HK-2 (cell line): ENCODE results near the gene LSMEM2.
"Not testable (repeated sequence)": the region's sequence is repeated elsewhere in the genome, so short reads cannot be mapped to it uniquely, and the experiment has no call there.

Source experiments
- DNase-seq: peaks from one replicate; pipeline ENCODE4 v3.0.0-alpha.2; 2018; ENCODE audit not compliant: unreplicated experiment

Gene LSMEM2

DNA sequence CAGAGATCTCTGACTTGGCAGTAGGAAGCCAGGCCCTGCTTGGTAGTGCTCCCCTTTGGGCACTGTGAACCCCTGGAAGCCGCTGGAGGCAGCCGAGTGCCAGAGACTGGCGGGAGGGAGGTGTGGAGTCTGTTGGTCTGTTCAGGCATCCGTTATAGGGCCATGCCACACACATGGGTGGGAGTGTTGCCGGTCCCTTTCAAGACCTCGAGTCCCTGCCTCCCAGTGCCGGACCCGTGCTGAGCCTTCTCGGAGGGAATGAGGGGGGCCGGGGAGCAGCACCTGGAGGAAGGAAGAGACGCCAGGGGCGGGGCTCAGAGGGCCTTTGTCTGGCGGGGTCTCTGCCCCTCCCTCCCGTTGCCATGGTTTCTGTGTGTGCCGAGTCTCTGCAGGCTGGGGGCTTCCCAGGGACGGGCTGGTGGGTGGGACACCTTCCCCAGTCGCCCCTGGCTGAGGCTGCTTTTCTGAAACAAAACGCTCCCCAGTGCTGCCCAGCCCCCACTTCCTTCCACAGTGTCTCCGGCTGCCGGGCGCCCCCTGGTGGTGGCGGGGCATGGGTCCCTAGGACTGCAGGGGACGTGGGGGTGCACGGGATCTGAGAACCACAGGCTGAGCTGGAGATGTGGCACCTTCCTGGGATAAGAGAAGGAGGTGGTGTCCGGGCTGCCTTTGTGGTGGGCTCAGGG lies 32.9 kb upstream of the LSMEM2 start:
- DNase-seq: peak; percentile 90

DNA sequence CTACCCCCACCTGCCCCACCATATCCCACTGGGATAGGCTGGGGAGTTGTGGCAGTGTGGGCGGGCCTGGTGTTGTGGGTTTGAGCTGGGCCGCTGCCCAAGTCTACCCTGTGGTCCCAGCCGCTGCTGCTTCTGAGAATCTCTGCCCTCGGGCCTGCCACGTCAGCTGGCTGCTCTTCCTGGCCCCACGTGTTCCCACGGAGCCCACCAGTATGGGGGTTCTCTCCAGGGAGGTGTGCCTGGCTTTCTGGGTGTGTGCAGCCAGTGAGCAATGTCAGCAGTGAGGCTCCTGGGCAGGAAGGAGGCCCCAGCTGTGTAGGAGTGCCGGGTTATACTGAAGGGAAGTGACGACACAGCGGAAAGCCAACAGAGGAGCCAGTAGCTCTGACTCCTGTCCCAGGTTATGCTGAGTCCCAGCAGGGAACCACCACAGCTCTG lies 32.4 kb upstream of the LSMEM2 start:
- peak; percentile 78 for DNase-seq

DNA sequence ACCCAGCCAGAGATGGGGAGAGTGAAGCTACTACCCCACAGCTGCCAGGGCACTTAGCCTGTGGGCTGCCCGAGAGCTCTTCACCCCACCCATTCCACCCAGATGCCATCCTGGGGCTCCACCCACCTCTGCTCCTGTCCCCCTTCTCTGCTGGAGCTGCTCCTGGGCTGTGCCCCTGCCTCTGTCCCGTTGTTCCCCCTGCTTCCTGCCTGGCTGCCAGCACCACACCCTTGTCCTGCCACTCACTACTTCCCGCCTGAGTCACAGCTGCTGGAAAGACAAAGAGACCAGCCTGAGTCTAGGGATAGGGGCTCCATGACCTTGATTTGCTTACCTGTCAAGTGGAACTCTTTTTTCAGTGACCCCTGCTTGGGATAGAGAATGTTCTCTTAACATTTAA lies 30.5 kb upstream of the LSMEM2 start:
- DNase-seq: no peak

DNA sequence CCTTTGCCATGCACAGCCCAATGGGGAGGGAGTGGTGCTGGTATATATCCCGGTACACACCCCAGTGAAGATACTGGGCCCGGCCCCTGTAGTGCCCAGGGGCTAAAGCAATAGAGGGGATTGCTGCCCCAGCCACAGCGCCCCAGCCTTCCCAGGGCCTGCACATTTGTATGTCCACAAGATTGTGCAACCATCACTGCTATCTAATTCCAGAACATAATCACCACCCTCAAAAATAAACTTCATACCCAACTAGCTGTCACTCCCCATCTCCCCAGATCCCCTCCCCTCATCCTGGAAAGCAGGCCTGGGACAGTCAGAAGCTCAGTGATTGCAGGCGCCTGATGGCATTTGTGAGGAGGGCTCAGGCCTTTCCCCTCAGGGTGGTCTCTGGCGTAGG lies 29.4 kb upstream of the LSMEM2 start:
- no peak for DNase-seq

DNA sequence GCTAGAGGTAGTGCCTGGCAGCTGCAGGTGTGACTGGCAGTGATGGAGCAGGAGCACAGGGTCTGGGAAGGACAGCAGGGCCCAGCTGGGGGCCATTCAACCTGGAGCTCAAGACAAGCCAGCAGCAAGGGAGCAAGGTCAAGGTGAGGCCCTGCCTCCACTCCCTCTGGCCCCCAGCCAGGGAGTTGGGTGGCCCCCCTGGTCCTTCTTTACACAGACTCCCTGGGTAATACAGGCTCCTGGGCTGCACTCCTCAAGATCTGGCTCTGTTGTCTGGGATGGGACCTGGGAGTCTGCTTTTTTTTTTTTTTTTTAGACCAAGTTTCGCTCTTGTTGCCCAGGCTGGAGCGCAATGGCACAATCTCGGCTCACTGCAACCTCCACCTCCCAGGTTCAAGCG lies 28.4 kb upstream of the LSMEM2 start:
- DNase-seq: no peak

DNA sequence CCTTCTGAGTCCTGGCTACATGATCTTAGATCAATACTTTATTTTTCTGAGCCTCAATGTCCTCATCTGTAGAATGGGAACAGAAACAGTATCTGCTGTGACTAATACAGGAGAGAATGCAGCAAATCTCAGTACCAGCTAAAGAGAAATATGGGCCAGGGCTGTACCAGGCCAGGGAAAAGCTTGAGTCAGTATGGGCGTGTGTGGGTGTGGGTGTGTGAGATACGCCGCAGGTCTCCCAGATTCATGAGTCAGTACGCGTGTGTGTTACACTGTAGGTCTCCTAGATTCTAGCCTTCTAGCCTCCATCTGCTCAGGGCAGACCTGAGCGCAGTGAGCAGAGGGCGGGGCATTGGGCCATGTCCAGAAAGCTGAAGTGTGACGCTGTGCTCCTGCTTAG lies 27.7 kb upstream of the LSMEM2 start:
- DNase-seq: no peak

DNA sequence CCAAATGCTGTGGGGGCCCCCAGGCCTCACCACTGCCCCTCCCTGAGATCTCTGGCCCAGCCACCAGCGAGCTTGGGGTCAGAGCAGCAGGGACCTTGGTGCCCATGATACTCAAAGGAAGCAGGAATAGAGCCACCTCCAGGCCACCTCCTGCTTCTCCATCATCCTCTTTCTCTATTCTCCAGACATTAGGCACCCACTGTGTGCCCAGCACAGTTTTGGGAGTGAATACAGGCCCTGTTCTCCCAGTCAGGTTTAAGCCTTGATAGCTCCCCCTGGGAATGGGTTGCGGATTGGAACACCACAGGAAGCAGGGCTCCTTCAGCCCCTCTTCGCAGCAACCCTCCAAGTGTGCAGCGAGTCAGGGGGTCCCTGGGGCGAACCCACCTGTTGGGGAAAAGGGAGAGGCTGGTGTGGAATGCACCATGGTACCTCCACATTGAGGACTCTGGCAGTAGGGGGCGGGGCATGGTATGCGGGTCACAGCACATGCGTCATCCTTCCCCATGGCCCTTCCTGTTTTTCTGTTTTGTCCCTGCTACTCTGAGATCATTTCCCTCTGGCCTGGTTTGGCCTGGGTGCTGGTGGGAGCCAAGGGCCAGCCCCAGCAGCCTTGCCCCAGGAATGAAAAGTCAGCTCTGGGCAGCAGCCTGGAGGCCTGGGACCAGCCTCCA lies 24.2 kb upstream of the LSMEM2 start:
- no peak for DNase-seq

DNA sequence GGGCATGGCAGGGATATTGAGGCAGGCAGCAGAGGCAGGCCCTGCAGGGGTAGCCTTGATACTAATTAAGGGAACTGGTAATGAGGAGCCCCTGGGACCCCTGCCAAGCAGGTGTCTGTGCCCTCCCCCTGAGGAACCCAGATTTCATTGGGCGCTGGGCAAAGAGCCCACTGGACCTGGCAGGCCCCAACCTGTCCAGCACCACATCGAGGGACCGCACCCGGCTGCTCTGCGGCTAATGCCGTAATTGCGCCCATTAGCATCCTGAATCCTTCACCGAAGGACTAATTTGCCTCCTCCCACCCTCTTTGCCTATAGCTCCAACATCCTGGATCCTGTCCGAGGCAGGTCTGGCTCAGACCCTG lies 23.7 kb upstream of the LSMEM2 start:
- no peak for DNase-seq

DNA sequence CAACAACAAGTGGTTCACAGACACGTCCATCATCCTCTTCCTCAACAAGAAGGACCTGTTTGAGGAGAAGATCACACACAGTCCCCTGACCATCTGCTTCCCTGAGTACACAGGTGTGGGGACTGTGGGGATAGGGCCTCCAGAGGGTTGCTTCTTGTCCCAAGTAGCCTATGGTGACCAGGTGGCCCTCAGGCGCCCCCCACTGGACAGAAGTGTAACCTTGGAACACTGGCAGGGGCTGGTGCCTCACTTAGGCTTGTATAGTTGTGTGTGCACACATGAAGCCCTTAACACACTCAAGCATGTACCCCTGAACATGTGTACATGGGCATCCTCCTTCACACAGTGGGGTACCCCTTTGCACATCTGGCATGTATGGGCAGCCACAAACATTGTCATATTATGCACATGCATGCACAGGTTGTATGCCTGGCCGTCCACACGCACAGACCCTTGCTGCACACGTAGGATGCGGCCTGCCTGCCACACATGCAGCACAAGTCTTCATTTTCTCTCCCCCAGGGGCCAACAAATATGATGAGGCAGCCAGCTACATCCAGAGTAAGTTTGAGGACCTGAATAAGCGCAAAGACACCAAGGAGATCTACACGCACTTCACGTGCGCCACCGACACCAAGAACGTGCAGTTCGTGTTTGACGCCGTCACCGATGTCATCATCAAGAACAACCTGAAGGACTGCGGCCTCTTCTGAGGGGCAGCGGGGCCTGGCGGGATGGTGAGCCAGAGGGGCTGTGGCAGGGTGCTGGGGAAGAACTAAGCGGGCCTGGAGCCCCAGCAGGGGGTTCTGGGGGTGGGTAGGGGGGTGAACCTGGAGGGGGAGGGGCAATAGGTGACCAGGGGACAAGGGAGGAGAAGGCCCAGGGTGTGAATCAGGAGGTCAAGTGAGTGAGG lies 21.7 kb upstream of the LSMEM2 start:
- no peak for DNase-seq

DNA sequence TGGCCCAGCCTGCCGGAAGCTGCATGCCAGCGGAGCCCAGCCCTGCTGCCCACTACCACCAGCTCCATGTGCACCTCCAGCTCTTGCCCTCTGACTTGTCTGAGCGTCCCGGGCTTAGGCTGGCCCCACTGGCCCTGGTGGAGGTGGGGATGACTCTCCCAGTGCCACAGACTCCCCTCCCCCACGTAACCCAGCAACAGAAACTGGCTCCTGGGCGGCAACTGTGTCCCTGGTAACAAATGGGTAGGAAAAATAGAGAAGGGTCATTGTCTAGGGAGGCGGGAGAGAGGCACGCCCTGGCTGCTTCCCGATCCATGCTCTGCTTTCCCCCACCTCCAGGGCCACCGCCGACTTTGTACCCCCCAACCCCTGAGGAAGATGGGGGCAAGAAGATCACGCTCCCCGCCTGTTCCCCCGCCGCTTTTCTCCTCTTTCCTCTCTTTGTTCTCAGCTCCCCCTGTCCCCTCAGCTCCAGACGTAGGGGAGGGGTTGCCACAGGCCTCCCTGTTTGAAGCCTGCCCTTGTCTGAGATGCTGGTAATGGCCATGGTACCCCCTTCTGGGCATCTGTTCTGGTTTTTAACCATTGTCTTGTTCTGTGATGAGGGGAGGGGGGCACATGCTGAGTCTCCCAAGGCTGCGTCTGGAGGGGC lies 20.7 kb upstream of the LSMEM2 start:
- DNase-seq: no peak

DNA sequence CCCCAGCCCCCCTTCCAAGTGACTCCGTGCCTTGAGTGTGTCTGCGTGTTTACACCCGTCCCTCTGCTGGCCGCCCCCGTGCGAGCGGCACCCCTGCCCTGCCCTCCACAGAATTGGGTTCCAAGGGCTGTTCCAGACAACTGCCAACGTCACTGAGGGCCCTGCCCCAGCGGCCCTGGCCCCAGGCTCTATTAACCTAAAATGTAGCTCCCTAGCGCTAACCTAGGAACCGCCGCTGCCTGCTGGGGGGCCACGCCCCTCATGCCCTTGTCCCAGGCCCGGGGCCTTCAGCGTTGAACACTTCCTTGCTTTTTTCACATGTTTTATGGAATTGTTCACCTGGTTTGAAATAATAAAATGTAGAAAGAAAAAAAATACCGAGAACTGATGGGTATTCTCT lies 19.9 kb upstream of the LSMEM2 start:
- no peak for DNase-seq

DNA sequence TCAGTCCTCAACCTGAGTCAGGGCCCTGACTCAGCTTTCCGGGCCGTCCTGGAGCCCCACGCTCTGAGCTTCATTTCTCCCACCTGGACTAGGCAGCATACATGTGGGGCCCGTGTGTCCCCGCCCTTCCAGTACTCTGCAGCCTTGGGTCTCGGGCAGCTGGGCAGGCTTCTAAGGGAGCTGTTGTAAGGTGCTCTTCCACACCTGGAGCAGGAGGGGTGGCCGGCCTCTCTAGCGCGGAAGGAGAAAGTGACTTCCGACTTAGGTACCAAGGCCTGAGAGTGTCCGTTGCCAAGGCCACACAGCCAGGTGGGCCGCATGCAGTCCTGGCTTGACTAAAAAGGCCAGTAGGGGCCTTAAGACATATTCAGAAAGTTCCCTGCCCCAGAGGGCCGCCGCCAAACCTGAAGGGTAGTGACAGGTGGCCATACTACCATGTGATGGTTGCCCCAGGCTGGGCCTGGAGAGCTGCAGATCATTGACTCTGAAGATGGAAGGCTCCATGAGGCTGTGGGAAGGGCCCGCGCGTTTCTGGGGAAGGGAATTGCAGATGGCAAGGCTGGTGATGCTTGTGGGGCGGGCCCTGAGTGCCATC lies 19.4 kb upstream of the LSMEM2 start:
- no peak for DNase-seq

DNA sequence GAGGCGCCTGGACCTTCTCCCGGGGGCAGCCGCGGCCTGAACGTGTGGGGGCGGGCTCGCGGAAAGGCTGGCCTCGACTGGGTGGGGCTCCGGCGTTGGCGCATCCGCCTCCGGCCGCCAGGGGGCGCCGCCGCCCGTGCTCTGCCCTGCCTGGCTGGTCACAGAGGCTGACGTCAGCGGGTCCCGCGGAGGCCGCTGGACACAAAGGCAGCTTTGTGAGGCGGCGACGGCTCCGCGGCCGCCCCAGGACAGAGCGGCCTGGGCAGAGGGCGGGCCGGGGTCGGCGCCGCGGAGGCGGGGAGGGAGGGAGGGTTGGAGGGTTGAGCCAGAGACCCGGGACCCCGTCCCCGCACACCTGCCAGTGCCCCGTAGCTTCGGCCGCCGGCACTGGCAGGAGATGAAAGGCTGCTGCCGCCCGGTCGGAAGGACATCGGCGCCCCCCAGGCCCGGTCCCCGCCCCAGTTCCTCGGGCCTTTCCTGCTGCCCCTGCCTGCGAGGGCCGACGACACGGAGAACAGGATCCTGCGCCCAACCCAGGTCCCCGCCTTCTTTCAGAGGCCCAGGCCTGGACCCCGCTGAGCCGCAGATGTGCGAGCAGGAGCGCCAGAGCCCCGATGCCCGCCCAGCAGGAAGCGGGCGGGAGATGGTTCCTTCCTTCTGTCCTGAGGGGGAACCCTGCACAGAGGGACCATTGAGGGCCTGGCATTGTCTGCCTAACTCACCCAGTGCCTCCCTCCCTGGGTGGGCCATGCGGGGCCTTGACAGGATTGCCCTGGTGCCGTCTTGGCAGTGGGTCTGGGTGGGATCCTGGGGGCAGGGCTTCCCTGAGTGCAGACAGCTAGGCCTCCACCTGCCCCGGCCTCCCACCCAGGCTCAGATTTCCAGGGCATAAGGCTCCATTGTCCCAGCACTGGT lies 18.6 kb upstream of the LSMEM2 start:
- DNase-seq: peak; percentile 93

DNA sequence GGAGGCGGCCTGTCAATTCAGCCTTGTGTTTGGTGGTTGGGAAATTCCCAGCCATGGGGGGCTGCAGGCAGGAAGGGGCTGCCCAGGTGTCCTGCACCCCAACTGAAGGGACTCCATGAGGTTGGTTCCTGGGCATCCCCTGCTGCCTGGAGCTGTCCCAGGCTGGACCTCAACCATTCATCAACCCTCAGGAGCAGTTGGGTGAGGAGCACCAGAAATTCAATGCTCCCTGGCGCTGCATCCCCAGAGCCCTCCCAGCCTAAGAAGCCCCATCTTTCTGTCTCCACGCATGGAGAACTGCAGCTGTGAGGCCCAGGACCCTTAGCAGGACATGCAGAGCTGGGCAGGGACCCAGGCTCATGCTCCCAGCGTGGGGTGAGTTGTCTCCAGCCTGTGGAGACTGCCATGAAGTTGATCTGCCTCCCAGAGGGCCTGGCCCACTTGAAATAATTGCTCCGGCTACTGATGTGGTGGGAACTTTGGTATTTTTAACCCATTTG lies 17.9 kb upstream of the LSMEM2 start:
- DNase-seq: no peak

DNA sequence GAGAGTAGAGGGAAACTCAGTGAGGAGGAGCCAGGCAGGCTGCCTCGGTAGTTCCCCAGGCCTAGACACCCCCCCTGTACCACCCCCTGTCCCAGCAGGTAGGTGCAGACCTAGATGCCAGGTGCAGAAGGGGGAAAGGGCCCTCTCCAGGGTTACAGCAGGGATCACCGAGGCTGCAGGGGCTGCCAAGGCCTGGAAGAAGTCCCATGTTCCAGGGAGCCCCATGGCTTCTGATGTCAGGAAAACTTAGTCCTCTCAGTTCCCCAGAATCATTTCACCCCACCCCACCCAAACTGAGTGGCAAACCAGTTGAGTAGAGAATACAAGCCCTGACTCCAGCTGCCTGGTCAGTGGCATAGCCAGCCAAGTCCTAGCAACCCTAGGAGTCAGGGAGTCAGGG lies 17.4 kb upstream of the LSMEM2 start:
- DNase-seq: no peak

DNA sequence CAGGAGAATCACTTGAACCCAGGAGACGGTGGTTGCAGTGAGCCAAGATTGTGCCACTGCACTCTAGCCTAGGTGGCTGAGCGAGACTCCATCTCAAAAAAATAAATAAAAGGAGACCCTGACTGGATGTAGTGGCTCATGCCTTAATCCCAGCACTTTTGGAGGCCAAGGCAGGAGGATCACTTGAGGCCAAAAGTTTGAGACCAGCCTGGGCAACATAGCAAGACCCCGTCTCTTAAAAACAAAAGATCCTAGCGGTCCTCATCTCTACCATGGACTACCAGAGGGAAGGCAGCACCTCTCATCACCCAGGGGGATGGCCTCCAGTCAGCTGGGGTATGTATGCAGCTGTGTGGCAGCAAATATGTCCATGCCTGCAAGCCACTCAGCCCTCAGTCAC lies 16.7 kb upstream of the LSMEM2 start:
- not testable (repeated sequence) for DNase-seq

DNA sequence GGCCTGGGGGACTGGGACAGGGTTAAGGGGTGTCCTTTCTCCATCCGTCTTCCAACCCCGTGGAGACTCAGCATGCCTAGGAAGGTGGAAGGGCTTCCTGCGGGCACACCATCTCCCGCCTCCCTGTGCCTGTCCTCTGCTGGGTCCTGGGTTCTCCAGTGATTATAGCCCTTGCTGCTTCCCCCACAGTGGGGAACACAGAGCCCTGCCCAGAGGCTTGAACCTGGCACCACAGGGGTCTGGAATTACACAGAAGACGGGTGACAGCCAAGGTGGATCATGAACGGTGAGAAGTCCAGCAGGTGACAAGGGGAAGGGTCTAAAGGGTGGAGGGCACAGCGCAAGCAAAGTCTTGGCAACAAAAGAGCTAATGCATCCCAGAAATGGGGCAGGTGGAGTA lies 16.1 kb upstream of the LSMEM2 start:
- DNase-seq: no peak

DNA sequence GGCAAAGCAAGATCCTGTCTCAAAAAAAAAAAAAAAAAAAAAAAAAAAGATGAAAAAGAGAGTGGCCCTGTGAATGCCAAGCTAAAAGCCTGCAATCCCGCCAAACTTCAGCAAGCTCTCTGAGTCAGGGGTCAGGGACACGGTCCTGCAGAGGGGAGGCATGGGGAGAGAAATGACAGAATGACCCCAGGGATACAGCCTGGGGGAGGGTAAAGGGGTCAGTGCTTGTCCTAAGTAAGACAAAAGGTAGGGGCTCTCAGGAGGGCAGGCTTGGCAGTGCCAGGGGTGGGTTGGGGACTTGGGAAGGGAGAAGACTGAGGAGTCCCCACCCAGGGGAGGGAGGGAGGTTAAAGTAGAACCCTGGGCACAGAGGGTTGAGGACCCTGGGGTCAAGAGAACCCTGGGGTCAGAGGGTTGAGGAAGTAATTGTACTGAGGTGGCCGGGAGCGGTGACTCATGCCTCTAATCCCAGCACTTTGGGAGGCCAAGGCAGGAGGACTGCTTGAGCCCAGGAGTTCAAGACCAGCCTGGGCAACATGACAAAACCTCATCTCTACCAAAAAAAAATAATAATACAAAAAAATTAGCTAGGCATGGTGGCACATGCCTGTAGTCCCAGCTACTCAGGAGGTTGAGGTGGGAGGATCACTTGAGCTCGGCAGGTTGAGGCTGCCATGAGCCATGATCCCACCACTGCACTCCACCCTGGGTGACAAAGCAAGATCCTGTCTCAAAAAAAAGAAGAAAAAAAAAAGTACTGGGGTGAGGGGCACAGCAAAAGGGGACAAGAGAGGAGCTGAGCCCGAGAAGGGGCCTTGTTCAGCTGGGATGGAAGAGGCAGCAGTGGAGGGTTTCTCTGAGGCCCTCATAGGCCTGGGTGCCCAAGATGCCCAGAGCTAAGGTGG lies 15.2 kb upstream of the LSMEM2 start:
- DNase-seq: no peak

DNA sequence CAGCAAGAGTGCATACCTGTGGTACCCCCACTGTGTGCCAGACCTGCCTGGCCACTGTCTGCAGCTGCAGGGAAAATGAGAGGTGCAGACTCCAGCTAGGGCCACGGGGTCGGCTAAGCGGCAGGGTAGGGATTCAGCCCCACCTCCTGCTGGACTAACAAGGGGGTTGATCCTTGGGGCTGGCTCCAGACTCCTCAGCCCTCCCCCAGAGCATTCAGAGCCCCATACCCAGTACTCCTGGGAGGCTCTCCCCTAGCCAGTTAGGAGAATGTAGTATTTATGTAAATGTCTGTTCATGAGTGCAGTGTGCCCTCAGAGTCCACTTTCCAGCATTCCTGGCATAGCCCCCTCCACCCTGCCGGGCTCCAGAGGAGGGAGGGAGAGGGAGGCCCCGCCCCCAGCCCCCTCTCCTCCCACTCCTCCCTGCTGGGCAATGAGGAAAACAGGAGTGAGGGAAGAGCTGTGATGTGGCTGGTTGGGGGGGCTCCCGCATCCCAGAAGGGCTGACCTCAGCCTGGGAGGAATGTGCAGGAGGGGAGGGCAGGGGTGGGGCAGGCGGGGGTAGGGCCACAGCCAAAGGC lies 14.4 kb upstream of the LSMEM2 start:
- peak; percentile 91 for DNase-seq
